Panc1 (cell line): ENCODE measurements around the gene SLC12A8.

Experiments
- CTCF ChIP-seq: fragments of 450-650 bp; IDR thresholded peaks from 2 replicates; pipeline ENCODE4 v1.5.1; 2017; ENCODE audit warnings: mild to moderate bottlenecking
- SIN3A ChIP-seq: IDR thresholded peaks from 2 replicates; pipeline ENCODE4 v1.6.1; 2012; ENCODE audit warnings: low read depth, mild to moderate bottlenecking, low read length, moderate library complexity, borderline replicate concordance; ENCODE audit not compliant: insufficient read depth

DNA sequence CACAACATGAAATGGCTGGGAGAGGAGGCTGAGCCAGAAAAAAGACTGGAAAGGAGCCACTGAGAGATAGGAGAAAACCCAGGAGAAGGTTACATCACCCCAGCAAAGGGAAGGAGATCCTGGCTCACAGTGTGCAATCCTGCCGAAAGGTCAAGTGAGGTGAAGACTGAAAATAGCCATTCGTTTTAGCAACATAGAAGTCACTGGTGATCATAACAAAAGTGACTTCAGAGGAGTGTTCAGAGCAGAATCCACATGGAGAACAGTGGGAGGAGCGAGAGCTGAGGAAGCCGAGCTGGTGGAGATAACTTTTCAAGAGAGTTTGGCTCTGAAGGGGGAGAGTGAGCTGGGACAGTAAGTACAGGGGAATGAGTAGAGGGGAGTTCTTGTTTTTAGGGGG is 151.4 kb downstream of the SLC12A8 start:
- TF ChIP-seq CTCF = no peak
- TF ChIP-seq SIN3A = no peak
